Epithelial cell of proximal tubule (primary cell): ENCODE measurements around the gene SDF2L1. TPM values are rescaled to one million over a fixed set of nuclear protein-coding genes. Genes with fewer than 3 reads are reported as not detected.
A peak's percentile ranks its signal among the peaks of the same experiment; 100 is the strongest.
"Not testable (repeated sequence)": the region's sequence is repeated elsewhere in the genome, so short reads cannot be mapped to it uniquely, and the experiment has no call there.

ENCODE experiments used
- DNase-seq: peaks from one replicate; pipeline ENCODE4 v3.0.0-alpha.2; 2011; ENCODE audit warnings: low read depth
- H3K4me3 ChIP-seq: 2 replicates; pipeline ENCODE4 v1.5.1; 2011; ENCODE audit warnings: low read depth, mild to moderate bottlenecking, low read length
- total RNA-seq: library from RNA; depleted of rRNA; stranded (reverse); fragments of >200 nt; gene quantifications from 2 replicates; pipeline ENCODE4 v1.2.3, GENCODE V29; 2015
- TF ChIP-seq, protein P1 (sequence below): conservative IDR thresholded peaks from 2 replicates; pipeline ENCODE4 v1.5.1; 2012; ENCODE audit warnings: low read depth, mild to moderate bottlenecking, low read length

Gene SDF2L1
- 93.2 and 109 TPM in 2 replicates for total RNA-seq

GRCh38 chr22:21641789-21642583 is at the start of gene SDF2L1:
Gene SDF2L1, plus strand, starts transcription at chr22:21642302. Its CDS starts 35 bp downstream, at chr22:21642337.
- peak; percentile 81 for DNase-seq
- peak within 1 kb of the TSS; percentile 80 for H3K4me3 ChIP-seq
- TF ChIP-seq, protein P1, sequence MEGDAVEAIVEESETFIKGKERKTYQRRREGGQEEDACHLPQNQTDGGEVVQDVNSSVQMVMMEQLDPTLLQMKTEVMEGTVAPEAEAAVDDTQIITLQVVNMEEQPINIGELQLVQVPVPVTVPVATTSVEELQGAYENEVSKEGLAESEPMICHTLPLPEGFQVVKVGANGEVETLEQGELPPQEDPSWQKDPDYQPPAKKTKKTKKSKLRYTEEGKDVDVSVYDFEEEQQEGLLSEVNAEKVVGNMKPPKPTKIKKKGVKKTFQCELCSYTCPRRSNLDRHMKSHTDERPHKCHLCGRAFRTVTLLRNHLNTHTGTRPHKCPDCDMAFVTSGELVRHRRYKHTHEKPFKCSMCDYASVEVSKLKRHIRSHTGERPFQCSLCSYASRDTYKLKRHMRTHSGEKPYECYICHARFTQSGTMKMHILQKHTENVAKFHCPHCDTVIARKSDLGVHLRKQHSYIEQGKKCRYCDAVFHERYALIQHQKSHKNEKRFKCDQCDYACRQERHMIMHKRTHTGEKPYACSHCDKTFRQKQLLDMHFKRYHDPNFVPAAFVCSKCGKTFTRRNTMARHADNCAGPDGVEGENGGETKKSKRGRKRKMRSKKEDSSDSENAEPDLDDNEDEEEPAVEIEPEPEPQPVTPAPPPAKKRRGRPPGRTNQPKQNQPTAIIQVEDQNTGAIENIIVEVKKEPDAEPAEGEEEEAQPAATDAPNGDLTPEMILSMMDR, result no peak

- TF ChIP-seq, protein P1, result no peak
- DNase-seq, result no peak
- H3K4me3 ChIP-seq, result no peak overlapping the region
Observed at GRCh38 chr22:21592422-21592821, 49.7 kb upstream of the SDF2L1 start.

- no peak for DNase-seq
- TF ChIP-seq, protein P1, result peak; percentile 59
Observed at GRCh38 chr22:21593406-21594232, 48.5 kb upstream of the SDF2L1 start.

GRCh38 chr22:21594865-21595452 is 47.1 kb upstream of the SDF2L1 start:
- TF ChIP-seq, protein P1, result no peak
- no peak overlapping the region for H3K4me3 ChIP-seq
- no peak for DNase-seq

More at GRCh38 chr22:21593406-21594232, 48.5 kb upstream of the SDF2L1 start:
- no peak overlapping the region for H3K4me3 ChIP-seq

DNA sequence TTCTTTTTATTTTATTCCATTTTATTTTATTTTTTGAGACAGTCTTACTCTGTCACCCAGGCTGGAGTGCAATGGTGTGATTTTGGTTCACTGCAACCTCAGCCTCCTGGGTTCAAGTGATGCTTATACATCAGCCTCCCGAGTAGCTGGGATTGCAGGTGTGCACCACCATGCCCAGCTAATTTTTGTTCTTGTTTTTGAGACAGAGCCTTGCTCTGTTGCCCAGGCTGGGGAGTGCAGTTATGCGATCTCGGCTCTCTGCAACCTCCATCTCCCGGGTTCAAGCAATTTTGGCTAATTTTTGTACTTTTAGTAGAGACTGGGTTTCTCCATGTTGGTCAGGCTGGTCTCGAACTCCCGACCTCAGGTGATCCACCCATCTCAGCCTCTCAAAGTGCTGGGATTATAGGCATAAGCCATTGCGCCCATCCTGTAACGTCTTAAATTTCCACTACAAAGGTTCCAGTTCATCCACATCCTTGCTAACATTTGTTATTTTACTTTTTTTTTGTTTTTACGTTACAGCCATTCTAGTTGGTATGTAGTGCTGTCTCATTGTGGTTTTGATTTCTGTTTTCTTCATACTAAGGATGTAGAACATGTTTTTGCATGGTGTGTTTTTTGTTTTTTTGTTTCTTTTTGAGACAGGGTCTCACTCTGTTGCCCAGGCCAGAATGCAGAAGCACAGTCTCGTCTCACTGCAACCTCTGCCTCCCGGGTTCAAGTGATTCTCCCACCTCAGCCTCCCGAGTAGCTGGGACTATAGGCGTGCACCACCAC is 45.6 kb upstream of the SDF2L1 start:
- DNase-seq, H3K4me3 ChIP-seq: not testable (repeated sequence)

GRCh38 chr22:21598302-21598701 is 43.8 kb upstream of the SDF2L1 start:
- DNase-seq, result no peak
- H3K4me3 ChIP-seq, result no peak overlapping the region
- TF ChIP-seq, protein P1, result no peak
